Fibroblast of skin of left quadriceps (primary cell): ENCODE results near the gene SMAP1.

ENCODE experiments used
- DNase-seq, 2 experiments: peaks; one replicate each; pipeline ENCODE4 v3.0.0-alpha.2; 2013; ENCODE audit warnings: low read depth in 2 of 2

Gene SMAP1

GRCh38 chr6:70684794-70685493, 17.3 kb downstream of the SMAP1 start:
- no peak for DNase-seq

GRCh38 chr6:70685494-70686180, 18.0 kb downstream of the SMAP1 start:
- DNase-seq, result no peak

GRCh38 chr6:70686548-70687133, 19.0 kb downstream of the SMAP1 start:
- DNase-seq, result peak in 1 of 2 experiments; percentile 14

- DNase-seq, result no peak
Measured at GRCh38 chr6:70693887-70694286, 26.2 kb downstream of the SMAP1 start.

- DNase-seq, result no peak
Measured at GRCh38 chr6:70694371-70694770, 26.7 kb downstream of the SMAP1 start.

DNA sequence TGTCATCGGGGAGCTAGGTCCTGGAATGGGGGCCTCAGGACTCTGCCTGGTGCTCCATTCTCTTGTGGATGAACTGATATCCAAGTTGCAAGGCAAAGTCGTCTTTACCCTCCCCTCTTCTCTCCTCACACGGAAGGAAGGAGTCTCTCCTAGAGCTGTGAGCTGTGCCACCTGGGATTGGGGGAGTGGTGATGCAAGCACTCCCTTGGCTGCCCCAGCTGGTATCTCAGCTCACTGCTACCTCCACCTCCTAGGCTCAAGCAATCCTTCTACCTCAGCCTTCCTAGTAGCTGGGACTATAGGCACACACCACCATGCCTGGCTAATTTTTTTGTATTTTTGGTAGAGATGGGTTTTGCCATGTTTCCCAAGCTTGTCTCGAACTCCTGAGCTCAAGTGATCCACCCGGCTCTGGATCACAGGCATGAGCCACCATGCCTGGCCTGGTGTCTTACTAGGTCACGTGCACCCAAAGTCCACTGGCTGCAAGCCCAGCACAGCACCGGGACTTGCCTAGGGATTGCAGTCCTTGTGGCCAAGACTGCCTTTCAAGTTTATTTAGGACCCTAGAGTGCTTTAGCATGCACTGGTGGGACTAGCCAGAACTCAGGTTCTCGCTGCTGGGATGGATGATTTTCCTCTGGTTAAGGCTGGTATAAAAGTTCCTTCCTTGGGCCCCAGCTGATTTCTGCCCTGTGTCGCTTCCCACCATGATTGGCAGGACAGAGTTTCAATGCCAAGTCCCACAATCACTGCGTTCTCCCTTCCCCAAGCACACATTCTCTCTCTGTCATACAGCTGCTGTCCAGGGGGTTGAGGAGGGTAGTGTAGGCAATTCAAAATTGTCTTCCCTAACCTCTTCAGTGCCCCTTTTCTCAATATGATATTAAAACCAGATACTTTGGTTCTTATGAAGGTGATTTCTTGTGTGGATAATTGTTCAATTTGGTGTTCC, 33.5 kb downstream of the SMAP1 start:
- DNase-seq, result no peak

DNA sequence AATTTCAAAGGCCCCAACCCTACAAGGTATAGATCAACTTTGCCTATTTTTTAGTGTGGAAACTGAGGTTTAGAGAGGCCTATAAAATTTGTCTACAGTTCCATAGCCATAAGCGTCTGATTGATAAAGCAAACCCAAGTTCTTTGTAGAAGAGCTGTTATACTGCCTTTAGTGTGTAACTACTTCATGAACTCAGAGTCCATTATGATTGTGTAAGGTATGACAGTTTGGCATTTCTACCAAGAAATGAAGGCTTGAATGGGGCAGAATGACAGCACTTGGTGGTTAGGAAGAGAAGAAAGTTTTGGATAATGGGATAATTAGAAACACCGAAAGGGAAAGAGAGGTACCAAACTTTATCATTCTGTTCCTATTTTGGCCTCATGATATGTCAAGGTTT, 38.1 kb downstream of the SMAP1 start:
- no peak for DNase-seq

DNA sequence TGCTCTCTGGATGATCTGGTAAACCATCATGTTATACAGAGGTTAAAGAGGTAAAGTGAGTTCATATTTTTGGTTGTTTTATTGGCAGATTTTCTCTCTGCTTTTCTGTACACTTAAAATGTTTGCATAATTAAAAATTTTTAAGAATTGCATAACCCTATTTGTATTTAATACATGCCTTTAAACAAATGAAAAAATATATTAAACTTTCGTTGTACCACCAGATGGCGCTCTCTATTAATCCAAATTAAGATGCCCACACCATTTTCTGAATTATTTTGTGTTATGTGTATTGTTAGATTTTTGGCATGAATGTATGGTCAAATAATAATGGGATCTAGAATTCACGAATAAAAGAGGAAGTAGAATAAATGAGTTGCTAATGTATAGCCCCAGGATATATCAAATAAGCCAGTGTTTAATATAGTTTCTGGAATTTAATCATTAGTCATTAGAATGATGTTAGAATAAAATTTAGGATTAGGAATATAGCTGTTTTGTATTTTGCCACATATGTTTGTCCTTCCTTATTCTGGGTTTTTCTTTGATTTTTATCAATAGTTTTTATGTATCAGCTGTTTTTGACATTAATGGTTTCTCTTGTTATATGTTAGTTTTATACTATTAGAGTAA, 38.9 kb downstream of the SMAP1 start:
- peak in 1 of 2 experiments; percentile 20 for DNase-seq

DNA sequence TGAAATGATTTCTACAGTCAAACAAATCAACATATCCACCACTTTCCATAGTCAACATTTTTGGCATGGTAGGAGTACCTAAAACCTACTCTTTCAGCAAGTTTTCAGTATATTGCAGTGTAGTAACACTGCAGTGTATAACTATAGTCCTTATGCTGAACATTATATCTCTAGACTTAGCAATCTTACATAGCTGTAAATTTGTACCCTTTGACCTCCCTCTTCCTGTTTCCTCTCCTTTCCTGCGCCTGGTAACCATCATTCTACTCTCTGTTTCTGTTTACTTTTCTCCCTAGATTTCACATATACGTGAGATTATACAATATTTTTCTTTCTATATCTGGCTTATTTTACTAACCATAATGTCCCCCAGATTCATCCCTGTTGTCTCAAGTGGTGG, 40.2 kb downstream of the SMAP1 start:
- no peak for DNase-seq

GRCh38 chr6:70708448-70708847, 40.8 kb downstream of the SMAP1 start:
- DNase-seq, result no peak

DNA sequence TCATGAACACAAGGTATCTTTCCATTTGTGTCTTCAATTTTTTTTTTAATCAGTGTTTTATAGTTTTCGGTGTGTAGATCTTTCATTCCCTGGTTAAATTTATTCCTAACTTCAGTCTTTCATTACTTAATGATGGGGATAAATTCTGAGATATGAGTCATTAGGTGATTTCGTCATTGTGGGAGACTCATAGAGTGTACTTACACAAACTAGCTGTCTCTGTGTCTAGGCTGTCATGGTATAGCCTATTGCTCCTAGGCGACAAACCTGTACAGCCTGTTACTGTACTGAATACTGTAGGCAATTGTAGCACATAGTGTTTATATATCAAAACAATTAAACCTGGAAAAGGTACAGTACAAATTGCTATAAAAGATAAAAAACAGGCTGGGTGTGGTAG, 42.1 kb downstream of the SMAP1 start:
- DNase-seq, result peak; percentile 40 to 51

- DNase-seq, result no peak
Measured at GRCh38 chr6:70714716-70715257, 47.1 kb downstream of the SMAP1 start.

GRCh38 chr6:70717038-70717801, 49.5 kb downstream of the SMAP1 start:
- no peak for DNase-seq

DNA sequence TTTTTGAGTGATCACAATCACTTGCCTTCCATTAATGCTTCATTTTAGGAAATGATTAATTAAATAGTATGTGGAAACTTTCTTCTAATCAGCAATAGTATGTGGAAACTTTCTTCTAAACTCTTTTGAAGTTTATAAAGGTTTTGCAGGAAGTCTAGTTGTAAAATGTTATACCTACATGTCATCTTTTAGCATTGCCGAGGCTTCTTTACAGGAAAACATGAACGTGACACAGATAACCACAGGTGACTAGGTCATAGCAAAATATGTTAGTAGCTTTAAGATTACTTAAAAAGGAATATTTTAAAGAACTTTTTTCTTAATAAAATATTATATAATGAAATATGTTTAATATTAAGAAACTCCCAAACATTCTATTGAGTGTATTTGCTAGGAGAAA, 56.8 kb downstream of the SMAP1 start:
- DNase-seq, result no peak

DNA sequence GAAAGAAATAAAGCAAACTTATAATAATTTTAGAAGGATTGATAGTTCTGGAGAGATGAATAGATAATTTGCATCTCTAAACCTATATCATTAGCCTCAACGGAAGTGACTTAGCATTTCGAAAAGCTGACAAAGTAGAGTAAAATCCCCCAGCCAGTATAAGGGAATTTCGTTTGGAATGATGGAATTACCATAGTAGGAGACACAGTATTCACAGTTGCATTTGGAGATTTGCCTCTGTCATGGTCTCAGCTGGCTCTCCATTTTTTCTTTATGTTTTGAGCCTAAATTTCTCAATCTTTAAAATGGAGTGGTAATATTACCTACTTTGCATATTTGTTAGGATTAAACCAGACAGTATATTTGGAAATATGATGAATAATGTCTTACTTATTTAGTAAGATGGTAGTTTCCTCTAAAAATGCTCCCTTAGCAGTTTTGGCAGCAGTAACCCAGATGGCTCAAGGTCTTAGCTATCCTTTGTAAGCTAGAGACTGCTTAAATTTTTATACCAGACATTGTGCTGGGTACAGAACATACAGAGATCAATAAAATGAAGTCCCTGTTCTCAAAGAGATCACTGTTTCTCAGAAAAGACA, 58.2 kb downstream of the SMAP1 start:
- DNase-seq, result no peak

DNA sequence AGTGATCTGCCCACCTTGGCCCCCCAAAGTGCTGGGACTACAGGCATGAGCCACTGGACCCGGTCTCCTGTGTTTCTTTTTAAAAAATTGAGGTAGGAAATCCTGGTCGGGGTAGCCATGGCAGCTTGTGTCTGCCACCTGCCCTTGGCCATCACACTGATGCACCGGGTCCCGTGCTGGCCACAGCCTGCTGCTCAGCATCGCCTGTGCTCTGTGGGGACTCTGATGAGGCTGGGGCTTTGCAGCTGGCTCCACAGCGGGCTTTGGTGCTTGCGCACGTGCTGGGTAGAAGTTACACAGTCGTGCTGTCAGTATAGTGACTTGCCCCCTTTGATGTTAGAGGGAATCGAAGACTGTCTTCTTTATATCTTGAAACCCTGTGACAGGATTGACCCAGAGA, 66.7 kb downstream of the SMAP1 start:
- no peak for DNase-seq

- DNase-seq, result no peak
Measured at GRCh38 chr6:70734979-70735378, 67.3 kb downstream of the SMAP1 start.

DNA sequence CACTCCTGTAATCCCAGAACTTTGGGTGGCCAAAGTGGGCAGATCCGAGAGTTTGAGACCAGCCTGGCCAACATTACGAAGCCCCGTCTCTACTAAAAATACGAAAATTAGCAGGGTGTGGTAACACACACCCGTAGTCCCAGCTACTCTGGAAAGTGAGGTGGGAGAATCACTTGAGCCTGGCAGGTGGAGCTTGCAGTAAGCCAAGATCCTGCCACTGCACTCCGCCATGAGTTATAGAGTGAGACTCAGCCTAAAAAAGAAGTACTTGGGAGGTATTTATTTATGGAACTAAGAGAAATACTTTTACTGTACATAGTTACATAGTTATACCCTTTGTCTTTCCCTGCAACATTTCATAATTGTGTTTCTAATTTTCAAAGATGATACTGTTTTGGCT, 67.8 kb downstream of the SMAP1 start:
- DNase-seq, result no peak

GRCh38 chr6:70738028-70738427, 70.3 kb downstream of the SMAP1 start:
- DNase-seq, result no peak

DNA sequence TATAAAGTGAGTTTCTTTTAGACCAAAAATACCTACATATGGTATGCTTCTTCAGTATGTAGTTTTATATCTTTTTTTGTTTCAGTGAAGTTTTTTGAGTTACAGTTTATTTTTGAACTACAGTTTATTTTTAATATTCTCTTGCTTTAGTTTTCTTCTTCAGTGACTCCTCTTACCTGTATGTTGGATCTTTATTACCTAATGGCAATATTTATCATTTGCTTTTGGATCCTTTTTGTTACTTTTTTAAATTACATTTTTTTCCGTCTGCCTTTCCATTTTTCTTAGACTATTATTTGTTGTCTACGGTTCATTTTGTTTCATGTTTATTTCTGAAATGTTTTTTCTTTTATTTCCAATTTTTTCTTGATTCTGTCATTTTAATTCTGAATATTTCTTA, 71.9 kb downstream of the SMAP1 start:
- no peak for DNase-seq
